Parathyroid adenoma (tissue), 2 donors: Measurements from ENCODE around the gene PLXNA4.

Source experiments
- H2AFZ ChIP-seq: fragments of 300-600 bp; sonication (generic); one replicate; pipeline ENCODE4 v1.7.0; 2017; ENCODE audit warnings: antibody characterized with exemption, mild to moderate bottlenecking
- H3K27ac ChIP-seq: fragments of 300-600 bp; sonication (generic); one replicate; pipeline ENCODE4 v1.7.0; 2017
- H3K27me3 ChIP-seq: fragments of 300-600 bp; sonication (generic); one replicate; pipeline ENCODE4 v1.7.0; 2017; ENCODE audit warnings: low read length; ENCODE audit not compliant: control insufficient read depth, insufficient read depth
- H3K36me3 ChIP-seq: fragments of 300-600 bp; sonication (generic); one replicate; pipeline ENCODE4 v1.7.0; 2017; ENCODE audit warnings: low read length; ENCODE audit not compliant: control insufficient read depth, insufficient read depth
- H3K4me1 ChIP-seq: fragments of 300-600 bp; sonication (generic); one replicate; pipeline ENCODE4 v1.7.0; 2017; ENCODE audit warnings: control low read depth
- H3K4me2 ChIP-seq: fragments of 300-600 bp; sonication (generic); one replicate; pipeline ENCODE4 v1.7.0; 2017; ENCODE audit warnings: low read length
- H3K4me3 ChIP-seq: fragments of 300-600 bp; sonication (generic); one replicate; pipeline ENCODE4 v1.7.0; 2017; ENCODE audit warnings: low read depth, low read length
- H3K79me2 ChIP-seq: fragments of 300-600 bp; sonication (generic); one replicate; pipeline ENCODE4 v1.7.0; 2017; ENCODE audit warnings: control low read depth
- H3K9ac ChIP-seq: fragments of 300-600 bp; sonication (generic); one replicate; pipeline ENCODE4 v1.7.0; 2017; ENCODE audit warnings: mild to moderate bottlenecking
- H3K9me3 ChIP-seq: fragments of 300-600 bp; sonication (generic); one replicate; pipeline ENCODE4 v1.7.0; 2017; ENCODE audit warnings: low read length; ENCODE audit not compliant: control insufficient read depth
- TF ChIP-seq, protein P1 (sequence below): fragments of 300-600 bp; sonication (generic); IDR thresholded peaks from one replicate; pipeline ENCODE4 v1.7.0; 2017; ENCODE audit warnings: antibody characterized with exemption, mild to moderate bottlenecking
- donor health status: primary hyperparathyroidism.

Gene PLXNA4

DNA sequence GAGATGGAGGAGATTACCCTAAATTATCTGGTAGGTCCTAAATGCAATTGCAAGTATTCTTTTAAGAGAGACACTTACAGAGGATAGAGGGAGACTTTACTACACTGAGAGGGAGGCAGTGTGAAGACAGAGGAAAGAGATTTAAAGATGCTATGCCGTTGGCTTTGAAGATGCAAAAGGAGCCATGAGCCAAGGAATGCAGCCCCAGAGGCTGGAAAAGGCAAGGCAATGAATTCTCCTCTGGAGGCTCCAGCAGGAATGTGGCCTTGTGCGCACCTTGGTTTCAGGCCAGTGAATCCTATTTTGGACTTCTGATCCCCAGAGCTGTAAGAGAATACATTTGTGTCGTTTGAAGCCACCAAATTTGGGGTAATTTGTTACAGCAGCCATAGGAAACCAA, 118.6 kb downstream of the PLXNA4 start:
- H3K79me2 ChIP-seq: no peaks in the 10 kb centered on the region
- H3K27me3 ChIP-seq: no peaks in the 10 kb centered on the region
- no peaks in the 10 kb centered on the region for H3K4me1 ChIP-seq
- no peak overlapping the region for H3K4me3 ChIP-seq
- no peak overlapping the region for H2AFZ ChIP-seq
- H3K9ac ChIP-seq: no peak overlapping the region
- H3K36me3 ChIP-seq: no peaks in the 10 kb centered on the region
- no peaks in the 10 kb centered on the region for H3K9me3 ChIP-seq
- H3K27ac ChIP-seq: no peak overlapping the region
- H3K4me2 ChIP-seq: no peak overlapping the region
- TF ChIP-seq, protein P1, sequence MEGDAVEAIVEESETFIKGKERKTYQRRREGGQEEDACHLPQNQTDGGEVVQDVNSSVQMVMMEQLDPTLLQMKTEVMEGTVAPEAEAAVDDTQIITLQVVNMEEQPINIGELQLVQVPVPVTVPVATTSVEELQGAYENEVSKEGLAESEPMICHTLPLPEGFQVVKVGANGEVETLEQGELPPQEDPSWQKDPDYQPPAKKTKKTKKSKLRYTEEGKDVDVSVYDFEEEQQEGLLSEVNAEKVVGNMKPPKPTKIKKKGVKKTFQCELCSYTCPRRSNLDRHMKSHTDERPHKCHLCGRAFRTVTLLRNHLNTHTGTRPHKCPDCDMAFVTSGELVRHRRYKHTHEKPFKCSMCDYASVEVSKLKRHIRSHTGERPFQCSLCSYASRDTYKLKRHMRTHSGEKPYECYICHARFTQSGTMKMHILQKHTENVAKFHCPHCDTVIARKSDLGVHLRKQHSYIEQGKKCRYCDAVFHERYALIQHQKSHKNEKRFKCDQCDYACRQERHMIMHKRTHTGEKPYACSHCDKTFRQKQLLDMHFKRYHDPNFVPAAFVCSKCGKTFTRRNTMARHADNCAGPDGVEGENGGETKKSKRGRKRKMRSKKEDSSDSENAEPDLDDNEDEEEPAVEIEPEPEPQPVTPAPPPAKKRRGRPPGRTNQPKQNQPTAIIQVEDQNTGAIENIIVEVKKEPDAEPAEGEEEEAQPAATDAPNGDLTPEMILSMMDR: no peak

DNA sequence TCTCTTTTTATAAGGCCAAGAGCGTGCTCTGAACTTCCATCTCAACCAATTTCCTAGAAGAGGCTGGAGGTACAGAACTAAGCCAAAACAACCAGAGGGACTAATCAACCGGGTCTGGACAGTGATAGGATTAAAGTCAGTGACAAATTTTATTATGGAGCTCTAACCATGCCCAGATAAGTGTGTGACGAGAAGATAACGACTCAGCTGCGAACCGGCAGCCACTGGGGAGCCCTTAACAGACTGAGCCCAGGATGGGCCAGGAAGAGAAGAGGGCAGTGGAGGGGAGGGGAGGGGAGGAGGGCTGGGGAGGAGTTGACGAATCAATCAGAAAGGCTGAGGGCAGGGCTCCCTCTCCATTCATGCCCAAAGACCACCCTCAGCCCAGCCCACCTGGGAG, 119.9 kb downstream of the PLXNA4 start:
- H3K79me2 ChIP-seq: no peaks in the 10 kb centered on the region
- H3K9me3 ChIP-seq: no peaks in the 10 kb centered on the region
- no peak overlapping the region for H3K9ac ChIP-seq
- TF ChIP-seq, protein P1: no peak
- H2AFZ ChIP-seq: no peak overlapping the region
- no peaks in the 10 kb centered on the region for H3K36me3 ChIP-seq
- H3K27me3 ChIP-seq: no peaks in the 10 kb centered on the region
- no peaks in the 10 kb centered on the region for H3K4me1 ChIP-seq
- no peak overlapping the region for H3K4me2 ChIP-seq
- H3K4me3 ChIP-seq: no peak overlapping the region
- H3K27ac ChIP-seq: no peak overlapping the region

DNA sequence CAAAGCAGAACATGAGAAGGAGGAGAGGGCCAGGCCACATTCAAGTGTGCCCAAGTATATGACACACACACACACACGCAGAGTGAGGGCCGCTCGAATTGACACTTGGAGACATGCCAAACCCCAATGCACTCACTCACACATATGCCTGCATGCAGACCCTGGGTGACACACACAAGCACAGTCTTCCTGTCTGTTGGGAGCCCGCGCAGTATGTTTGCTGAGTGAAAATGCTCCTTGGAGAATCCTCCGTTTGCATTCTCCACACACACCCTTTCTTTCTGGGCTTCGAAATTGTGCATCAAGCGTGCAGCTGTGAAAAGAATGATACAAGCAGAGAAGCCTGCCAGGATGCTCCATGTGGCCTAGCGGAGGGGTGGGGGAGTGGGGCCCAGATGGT, 120.9 kb downstream of the PLXNA4 start:
- no peak overlapping the region for H3K9ac ChIP-seq
- H3K4me3 ChIP-seq: no peak overlapping the region
- no peaks in the 10 kb centered on the region for H3K36me3 ChIP-seq
- H3K27me3 ChIP-seq: no peaks in the 10 kb centered on the region
- no peak overlapping the region for H3K4me2 ChIP-seq
- TF ChIP-seq, protein P1: no peak
- H3K79me2 ChIP-seq: no peaks in the 10 kb centered on the region
- H3K27ac ChIP-seq: no peak overlapping the region
- no peaks in the 10 kb centered on the region for H3K4me1 ChIP-seq
- no peaks in the 10 kb centered on the region for H3K9me3 ChIP-seq
- H2AFZ ChIP-seq: no peak overlapping the region

DNA sequence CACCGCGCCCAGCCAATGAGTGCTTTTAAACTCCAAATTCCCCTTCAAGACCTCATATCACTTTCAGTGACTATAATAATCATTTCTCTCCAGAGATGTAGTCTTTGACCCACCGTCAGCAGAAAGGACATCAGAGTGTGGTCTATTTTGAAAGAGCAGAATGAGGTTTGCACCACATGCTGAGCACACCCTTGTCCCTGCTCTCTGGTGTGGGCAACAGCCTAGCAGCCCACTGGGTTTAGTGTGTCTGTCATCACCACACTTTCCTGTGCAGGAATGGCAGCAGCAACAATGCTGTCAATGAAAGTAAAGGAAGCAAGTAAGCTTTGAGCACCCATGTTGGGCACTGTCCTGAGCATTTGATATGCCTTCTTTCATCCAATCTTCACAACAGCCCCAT, 122.4 kb downstream of the PLXNA4 start:
- TF ChIP-seq, protein P1: no peak
- no peaks in the 10 kb centered on the region for H3K9me3 ChIP-seq
- no peaks in the 10 kb centered on the region for H3K36me3 ChIP-seq
- no peak overlapping the region for H3K9ac ChIP-seq
- no peak overlapping the region for H2AFZ ChIP-seq
- H3K27ac ChIP-seq: no peak overlapping the region
- H3K4me1 ChIP-seq: peaks cover 7% of the 10 kb centered on the region
- no peak overlapping the region for H3K4me3 ChIP-seq
- H3K79me2 ChIP-seq: no peaks in the 10 kb centered on the region
- H3K4me2 ChIP-seq: no peak overlapping the region
- H3K27me3 ChIP-seq: no peaks in the 10 kb centered on the region

DNA sequence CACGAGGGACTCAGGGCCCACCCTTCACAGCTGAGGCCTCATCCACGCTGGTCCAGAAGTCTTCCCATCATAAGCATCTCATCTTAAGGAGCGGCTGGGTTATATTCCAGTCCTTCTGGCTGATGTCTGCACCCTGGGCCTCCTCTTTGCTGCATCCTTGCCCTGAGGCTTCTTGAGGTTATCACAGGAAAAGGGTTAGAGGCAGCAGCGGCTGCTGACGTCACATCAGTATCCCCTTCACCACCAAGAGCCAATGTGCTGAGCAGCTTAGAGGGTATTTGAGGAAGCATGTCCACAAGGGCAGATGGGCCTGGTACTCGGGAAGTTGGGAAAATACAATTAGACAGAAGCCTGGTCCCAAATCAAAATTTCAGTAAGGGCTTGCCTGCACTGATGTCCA, 125.1 kb downstream of the PLXNA4 start:
- peaks cover 7% of the 10 kb centered on the region for H3K4me1 ChIP-seq
- H3K36me3 ChIP-seq: no peaks in the 10 kb centered on the region
- TF ChIP-seq, protein P1: no peak
- H2AFZ ChIP-seq: no peak overlapping the region
- no peaks in the 10 kb centered on the region for H3K79me2 ChIP-seq
- H3K9ac ChIP-seq: no peak overlapping the region
- no peak overlapping the region for H3K27ac ChIP-seq
- no peaks in the 10 kb centered on the region for H3K9me3 ChIP-seq
- no peak overlapping the region for H3K4me2 ChIP-seq
- H3K4me3 ChIP-seq: no peak overlapping the region
- no peaks in the 10 kb centered on the region for H3K27me3 ChIP-seq
